NCI-H1092 (cell line): ENCODE data around the gene CPEB2.

Source experiments
- DNase-seq: peaks from one replicate; lab custom pipeline; 2025; lab: John Stamatoyannopoulos, UW

Gene CPEB2

GRCh38 chr4:15118292-15118691 is 116.0 kb downstream of the CPEB2 start:
- DNase-seq, result no peak
